IPS DF 4.7 (cell line): ENCODE measurements around the gene E2F4.

Experiments used
- DNase-seq: peaks from one replicate; pipeline ENCODE4 v3.0.0-alpha.2; 2013; ENCODE audit warnings: low spot score; ENCODE audit errors: extremely low read depth

Gene E2F4

DNA sequence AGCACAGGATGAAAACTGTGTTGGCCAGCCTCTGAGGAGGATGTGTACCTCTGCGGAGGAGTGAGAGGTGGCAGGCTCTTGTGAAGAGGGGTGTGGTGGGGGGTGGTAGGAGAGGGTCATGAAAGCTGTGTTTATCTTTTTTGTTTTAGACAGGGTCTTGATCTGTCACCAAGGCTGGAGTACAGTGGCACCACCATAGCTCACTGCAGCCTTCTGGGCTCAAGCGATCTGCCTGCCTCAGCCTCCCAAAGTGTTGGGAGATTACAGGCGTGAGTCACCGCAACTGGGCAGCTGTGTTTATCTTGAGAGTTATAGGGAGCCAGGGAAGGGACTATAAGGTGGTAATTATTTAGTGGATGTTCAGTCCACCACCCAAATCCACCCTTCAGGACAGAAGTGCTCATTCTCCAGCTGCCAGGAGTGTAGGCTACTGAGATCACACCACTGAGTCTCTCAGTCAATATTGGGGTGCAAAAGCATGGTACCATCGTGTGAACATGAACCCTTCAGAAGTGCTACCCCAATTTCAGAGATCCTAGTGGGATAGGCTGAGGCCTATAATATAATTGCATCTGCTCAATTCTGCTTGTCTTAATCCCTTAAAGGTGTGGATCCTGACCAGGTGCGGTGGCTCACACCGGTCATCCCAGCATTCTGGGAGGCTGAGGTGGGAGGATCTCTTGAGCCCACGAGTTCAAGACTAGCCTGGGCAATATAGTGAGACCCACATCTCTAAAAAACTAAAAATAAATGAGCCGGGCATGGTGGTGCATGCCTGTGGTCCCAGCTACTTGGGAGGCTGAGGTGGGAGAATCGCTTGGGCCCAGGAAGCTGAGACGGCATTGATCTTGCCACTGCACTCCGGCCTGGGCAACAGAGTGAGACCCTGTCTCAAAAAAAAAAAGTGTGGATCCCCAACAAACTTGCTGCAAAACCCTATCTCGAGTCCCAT lies 1.2 kb upstream of the E2F4 start:
- no peak for DNase-seq

DNA sequence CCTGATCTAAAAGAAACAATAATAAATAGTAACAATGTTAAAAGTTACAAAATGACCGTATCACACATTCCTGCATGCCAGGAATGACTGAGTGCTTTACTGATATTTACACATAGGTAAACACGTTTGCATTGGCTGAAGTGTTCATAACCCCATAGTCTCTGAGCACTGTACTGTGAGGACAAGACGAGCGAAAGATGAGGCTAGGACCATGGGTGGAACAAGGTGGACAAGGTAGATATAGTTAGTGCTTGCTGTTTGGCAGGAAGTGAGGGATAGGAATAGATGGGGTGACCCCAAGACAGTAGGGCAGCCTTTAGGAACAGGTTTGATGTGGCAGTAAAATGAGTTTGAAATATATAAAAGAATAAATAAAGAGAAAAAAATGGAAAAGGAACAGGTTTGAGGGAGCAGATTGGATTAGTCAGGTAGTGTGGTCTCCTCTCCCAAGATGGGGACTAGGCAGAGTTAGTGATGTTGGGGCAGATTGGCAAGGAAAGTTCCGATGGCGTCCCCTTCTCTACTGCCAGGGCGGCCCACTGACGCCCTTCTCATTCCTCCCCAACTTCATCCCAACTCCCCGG lies 452 bp upstream of the E2F4 start:
- DNase-seq = no peak

DNA sequence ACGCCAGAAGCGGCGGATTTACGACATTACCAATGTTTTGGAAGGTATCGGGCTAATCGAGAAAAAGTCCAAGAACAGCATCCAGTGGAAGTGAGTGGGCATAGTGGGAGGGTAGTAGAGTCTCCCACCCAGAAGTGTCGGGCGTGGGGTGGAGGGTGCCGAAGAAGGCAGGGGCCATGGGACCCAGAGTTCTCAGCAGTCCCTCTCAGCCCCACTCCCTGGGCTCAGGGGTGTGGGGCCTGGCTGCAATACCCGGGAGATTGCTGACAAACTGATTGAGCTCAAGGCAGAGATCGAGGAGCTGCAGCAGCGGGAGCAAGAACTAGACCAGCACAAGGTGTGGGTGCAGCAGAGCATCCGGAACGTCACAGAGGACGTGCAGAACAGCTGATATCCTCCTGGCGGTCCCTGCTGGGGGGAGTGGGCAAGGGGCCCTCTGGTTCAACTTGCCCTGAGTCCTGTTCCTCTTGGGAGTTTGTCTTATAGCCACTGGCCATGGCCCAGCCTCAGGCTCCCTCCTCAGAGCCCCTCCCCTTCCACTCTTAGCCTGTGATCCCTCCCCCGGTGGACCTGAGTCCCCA lies 916 bp downstream of the E2F4 start:
- no peak for DNase-seq

GRCh38 chr16:67193536-67193935 lies 1.6 kb downstream of the E2F4 start:
- no peak for DNase-seq

DNA sequence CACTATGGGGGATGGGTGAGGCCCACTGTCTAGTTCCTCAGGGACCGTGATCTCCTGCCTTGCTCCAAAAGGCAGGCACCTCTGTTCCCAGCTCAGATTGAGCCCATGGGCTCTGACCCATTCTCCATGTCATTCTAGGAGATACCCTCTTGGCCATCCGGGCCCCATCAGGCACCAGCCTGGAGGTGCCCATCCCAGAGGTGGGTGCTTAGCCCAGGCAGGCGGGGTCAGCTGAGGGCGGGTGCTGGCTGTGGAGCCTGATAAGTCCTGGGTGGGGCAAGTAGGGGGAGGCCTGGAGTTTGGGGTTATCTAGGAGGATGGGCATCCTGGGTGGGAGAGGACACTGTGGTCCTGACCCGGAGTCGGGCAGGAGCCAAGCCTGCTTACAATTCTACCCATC lies 2.3 kb downstream of the E2F4 start:
- DNase-seq = no peak

GRCh38 chr16:67195676-67196075 lies 3.7 kb downstream of the E2F4 start:
- DNase-seq = no peak

DNA sequence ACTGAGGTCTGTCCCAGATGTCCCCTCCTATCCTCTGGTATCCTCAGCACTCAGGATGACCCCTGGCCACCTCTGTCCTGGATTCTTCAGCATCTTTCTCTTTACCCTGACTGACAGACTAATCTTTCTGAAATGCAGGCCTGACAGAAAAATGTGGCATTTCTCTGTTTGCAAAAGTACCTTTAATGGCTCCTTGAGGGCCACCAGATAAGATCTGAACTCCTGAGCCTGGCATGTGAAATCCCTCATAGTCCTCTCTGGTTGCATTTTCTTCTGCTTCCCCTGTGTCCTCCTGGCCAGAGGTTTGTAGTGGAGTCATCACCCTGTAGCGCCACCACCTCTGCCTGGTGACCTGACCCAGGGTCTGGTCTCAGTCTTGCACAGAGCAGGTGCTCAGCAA lies 4.9 kb downstream of the E2F4 start:
- DNase-seq = no peak

- DNase-seq = no peak
Observed at GRCh38 chr16:67197704-67198103, 5.7 kb downstream of the E2F4 start.

DNA sequence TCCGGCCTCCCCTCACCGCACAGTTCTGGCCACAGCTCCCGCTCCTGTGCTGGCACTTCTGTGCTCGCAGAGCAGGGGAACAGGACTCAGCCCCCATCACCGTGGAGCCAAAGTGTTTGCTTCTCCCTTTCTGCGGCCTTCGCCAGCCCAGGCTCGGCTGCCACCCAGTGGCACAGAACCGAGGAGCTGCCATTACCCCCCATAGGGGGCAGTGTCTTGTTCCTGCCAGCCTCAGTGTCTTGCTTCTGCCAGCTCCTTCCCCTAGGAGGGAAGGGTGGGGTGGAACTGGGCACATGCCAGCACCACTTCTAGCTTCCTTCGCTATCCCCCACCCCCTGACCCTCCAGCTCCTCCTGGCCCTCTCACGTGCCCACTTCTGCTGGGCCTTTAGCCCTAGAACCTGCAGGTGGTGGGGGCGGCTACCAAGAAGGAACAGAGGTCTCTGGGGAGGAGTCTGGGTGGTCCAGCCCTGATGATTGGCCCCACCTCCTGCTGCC lies 6.3 kb downstream of the E2F4 start:
- DNase-seq = no peak

DNA sequence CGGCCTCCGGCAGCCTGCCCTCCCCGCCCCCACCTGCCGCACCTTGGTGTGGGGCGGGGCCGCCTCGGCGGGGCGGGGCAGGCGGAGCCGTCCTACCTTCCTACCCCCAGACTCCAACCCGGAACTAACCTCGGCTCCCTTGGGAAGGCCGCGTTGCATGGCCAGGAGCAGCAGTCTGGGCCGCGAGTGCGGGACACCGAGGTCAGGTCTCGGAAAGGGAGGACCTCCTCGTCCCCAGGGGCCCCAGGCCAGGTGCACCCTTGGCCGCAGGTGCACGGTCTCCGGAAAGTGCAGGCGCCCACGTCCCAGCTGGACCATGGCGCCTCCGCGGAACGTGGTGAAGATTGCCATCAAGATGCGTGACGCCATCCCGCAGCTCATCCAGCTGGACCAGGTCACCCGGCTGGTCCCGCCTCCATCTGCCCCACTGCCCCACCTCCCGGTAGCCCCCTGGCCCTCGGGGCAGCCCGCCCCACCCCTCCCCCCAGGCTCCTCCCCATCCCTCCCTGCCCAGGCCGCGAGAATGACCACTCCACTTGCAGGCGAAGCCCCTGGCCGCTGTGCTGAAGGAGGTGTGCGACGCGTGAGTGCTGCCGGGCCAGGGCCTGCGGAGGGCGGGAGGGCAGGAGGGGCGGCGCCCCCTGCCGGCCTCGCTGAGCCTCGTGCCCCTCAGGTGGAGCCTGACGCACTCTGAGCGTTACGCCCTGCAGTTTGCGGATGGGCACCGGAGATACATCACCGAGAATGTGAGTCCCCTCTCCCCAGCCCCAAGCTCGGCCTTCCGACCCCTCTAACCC lies 7.3 kb downstream of the E2F4 start, which contains the start of gene ELMO3:
TSS of gene ELMO3 (plus strand) at position 121 of the 797 bp plus-strand sequence. CDS start at position 317, 196 bp downstream.
- DNase-seq = no peak

DNA sequence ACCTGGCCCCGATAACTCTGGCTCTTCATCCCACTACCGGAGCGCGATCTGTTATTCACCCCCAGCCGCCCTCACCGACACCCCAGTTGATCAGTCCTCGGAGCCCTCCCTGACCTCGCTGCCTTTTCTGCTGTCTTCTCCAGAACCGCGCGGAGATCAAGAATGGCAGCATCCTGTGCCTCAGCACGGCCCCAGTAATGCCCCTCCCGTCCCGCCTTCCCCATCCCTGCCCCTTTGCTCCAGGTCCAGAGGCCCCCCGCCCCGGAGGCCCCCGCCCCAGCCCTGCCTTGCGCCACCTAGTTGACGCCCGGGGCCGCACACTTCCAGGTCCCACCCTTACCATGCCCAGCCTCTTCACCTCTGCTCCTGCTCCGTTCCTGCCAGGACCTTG lies 7.8 kb downstream of the E2F4 start:
- DNase-seq = no peak

- no peak for DNase-seq
Observed at GRCh38 chr16:67200491-67200890, 8.5 kb downstream of the E2F4 start.

GRCh38 chr16:67201411-67202345 lies 9.7 kb downstream of the E2F4 start:
- no peak for DNase-seq

DNA sequence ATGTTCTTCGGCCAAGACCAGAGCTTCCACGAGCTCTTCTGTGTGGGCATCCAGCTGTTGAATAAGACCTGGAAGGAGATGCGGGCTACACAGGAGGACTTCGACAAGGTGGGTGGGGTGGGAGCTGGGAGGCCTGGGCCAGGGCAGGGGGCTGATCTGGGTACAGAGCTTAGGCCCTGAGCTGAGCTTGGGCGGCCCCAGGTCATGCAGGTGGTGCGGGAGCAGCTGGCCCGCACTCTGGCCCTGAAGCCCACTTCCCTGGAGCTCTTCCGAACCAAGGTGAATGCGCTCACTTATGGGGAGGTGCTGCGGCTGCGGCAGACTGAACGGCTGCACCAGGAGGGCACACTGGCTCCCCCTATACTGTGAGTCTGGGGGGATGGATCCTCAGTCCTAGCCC lies 10.5 kb downstream of the E2F4 start:
- DNase-seq = no peak

- DNase-seq = no peak
Observed at GRCh38 chr16:67202956-67203493, 11.1 kb downstream of the E2F4 start.

DNA sequence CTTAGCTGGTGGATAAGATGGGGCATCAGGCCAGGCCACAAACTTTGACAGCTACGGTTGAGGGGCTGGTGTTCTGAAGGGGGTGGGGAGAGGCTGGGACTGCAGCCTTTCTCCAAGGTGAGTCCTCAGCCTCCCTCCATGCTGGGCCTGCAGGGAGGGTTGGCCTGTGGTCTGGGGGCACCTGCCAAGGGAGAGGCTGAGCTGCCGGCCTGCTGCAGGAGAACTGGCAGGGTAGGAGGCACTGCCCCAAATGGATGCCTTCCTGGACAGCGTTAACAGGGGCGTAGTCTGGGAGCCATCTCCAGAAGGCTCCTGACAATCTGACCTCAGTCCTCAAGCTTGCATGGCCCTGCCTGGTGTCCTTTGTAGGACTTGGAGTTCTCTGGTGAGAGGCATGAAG lies 12.1 kb downstream of the E2F4 start:
- no peak for DNase-seq

GRCh38 chr16:67206129-67206837 lies 14.3 kb downstream of the E2F4 start:
- DNase-seq = no peak

DNA sequence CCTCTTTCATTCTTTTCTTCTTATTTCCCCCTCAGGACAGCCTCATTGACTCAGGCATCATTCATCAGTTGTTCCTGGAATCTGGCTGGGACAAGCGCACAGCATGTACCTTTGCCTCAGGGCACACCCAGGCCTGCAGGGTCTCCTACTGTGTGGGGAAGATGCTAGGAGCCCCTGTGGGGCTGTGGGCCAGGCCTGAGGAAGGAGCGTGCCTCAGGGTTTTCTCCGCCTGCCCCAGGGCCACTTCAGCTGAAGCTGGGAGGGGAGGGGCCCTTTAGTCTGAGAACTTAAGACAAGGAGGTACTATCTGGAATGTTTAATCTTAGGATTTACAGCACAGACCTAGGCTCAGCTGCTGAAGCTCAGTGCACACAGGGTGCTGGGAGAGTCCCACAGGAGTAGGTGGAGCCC lies 14.9 kb downstream of the E2F4 start:
- DNase-seq = no peak
